ENCODE data around the gene SLC17A1.
"Not testable (repeated sequence)": the region's sequence is repeated elsewhere in the genome, so short reads cannot be mapped to it uniquely, and the experiment has no call there.

DNA sequence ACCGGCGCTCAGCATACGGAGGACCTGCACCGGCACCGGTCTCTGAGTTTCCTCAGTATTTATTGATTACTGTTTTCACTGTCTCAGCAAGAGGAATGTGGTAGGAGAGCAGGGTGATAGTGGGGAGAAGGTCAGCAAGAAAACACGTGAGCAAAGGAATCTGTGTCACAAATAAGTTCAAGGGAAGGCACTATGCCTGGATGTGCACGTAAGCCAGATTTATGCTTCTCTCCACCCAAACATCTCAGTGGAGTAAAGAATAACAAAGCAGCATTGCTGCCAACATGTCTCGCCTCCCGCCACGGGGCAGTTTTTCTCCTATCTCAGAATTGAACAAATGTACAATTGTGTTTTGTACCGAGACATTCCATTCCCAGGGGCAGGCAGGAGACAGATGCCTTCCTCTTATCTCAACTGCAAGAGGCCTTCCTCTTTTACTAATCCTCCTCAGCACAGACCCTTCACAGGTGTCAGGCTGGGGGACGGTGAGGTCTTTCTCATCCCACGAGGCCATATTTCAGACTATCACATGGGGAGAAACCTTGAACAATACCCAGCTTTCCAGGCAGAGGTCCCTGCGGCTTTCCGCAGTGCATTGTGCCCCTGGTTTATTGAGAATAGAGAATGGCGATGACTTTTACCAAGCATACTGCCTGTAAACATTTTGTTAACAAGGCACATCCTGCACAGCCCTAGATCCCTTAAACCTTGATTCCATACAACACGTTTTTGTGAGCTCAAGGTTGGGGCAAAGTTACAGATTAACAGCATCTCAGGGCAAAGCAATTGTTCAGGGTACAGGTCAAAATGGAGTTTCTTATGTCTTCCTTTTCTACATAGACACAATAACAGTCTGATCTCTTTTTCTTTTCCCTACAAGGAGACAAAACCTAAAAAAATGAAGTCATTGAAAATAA lies 83.0 kb downstream of the SLC17A1 start:
- TF ChIP-seq CTCF (IDR thresholded peaks at IDR 0.05; ENCODE audit: insufficient read depth, low read length, poor library complexity, severe bottlenecking); EZH2phosphoT487 (conservative IDR thresholded peaks at IDR 0.05; ENCODE audit: low read length): not testable (repeated sequence)
